GM21529 (cell line): ENCODE results near the gene GPS1.
A peak's percentile ranks its signal among the peaks of the same experiment; 100 is the strongest.

Experiments
- ATAC-seq: cut with Tn5 transposase; IDR thresholded peaks from one replicate; pipeline ENCODE4 v1.9.1; 2021; ENCODE audit not compliant: unreplicated experiment

Gene GPS1

DNA sequence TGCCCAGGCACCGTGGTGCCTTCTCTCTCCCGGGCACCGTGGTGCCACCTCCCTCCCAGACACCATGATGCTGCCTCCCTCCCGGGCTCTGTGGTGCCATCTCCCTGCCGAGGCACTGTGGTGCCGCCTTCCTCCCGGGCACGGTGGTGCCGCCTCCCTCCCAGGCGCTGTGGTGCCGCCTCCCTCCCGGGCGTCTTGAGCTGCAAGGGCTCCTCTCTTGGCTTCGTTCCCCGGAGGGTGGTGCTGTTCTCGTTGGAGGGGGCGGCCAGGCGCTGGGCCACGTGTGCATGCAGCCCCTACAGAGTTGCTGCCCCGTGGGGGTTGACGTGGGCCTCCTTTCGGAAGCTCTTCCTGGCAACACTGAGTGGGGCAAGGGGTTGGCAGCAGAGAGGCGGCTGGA lies 37.3 kb upstream of the GPS1 start:
- no peak for ATAC-seq

DNA sequence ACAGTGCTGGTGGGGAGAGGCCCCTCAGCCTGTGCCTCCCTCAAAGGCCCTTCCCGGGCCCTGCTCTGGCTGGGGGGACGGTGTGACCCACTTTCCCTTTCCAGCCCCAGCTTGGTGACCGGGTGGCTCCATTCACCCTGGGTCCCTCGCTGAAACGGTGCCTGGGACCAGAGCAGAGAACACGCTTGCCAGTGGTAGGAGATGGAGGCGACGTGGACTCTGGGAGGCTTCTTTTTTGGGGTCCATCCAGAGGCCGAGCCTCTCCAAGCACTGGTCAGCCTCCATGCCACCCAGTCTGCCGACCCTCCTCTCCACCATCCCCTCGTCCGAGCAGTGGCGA lies 36.8 kb upstream of the GPS1 start:
- ATAC-seq = no peak

DNA sequence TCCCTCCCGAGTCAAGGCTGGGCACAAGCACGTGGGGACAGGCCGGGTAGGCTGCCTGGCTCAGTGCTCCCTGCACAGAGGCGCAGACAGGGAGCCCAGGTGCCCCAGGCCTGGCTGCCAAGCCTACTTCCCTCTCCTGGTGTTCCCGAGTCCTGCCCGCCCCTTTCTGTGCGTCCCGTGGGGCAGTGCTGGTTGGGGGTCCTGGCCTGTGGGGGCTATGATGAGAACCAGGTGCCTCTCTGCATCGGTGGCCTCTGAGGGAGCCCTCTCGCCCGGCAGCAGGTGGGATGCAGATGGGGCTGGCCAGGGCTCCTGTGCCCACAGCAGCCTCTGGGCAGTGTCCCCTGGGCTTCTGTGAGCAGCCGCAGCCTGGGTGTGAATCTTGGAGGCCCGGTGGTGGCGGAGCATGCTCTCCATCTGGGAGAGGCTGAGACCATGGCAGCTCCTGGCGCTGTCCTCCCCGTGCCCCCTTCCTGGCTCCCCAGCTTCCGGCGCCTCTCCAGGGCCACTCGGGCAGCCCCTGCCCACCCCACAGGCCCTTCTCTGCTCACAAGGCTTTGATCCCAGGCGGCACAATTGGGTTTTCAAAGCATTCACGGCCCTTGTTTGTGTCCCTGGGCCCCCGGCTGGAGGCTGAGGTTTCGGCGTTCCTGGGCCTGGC lies 36.3 kb upstream of the GPS1 start:
- ATAC-seq = no peak

DNA sequence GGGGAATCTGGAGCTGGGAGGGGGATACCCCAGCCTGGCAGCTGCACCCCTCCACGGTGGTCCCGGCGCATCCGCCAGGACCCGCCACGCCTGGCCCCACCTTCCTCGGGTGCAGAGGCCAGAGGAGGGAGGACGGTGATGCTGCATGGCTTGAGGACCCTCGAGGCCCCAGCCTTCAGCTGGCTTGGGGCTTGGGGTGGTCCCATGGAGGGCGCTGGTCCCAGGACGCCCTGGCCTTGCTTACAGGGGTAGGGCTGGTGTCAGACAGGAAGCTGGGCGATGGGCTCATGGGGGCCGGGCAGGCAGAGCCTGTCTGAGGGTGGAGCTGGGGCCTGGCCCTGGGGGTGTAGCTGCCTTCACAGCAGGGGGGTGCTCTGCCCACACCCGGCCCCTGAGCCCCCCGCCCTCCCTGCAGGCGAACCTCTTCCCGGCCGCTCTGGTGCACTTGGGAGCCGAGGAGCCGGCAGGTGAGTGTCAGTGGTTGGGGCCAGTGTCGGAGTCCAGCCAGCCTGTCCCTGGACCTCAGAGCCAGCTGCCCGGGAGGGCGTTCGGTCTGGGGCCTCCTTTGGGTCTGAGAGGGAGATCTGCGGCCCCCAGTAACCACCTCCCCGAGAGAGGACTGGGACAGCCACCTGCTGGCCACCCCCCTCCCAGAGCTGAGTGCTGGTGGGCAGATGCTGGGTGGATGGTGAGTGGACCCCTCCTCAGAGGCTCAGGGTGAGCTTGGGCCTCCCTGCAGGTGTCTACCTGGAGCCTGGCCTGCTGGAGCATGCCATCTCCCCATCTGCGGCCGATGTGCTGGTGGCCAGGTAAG lies 35.4 kb upstream of the GPS1 start:
- ATAC-seq = no peak

DNA sequence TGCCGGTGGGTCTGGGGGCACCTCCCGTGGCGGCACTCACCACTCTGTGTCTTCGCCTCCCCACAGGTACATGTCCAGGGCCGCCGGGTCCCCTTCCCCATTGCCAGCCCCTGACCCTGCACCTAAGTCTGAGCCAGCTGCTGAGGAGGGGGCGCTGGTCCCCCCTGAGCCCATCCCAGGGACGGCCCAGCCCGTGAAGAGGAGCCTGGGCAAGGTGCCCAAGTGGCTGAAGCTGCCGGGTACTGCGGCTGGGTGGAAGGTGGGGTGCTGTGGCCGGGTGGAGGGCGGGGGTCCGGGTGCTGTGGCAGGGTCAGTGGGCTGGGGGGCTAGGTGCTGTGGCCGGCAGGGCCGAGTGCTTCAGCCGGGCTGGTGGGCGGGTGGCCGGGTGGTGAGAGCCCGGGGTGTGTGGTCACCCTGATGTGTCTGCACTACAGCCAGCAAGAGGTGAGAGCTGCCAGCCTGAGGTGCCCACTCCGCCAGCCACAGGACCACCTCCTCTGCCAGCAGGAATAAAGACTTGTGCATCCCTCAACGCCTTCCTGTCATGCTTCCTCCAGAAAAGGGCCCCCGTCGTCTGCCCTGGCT lies 34.7 kb upstream of the GPS1 start:
- ATAC-seq = no peak

DNA sequence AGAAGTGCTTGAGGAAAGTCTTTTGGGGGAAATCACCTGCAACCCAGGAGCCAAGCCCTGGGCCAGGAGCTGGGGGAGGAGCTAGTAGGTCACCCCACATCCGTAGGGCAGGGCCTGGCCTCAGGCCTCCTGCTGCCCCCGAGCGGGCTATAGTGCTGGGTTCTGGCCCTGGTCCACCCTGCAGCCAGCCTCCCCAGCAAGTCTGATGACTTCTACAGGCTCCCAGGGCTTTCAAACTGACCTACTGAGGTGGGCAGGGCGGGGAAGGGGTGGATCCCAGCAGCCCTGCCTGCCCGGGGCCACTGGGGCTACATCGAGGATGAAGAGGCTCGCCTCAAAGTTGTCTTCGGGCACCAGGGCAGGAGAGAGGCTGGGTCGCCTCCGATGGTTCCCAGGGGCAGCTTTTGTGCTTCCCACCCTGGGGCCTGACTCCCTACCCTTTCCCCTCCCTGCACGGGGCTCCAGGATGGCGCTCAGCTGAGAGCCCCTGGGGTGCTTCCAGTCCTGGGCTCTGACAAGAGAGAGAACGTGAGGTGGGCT lies 34.0 kb upstream of the GPS1 start:
- no peak for ATAC-seq

DNA sequence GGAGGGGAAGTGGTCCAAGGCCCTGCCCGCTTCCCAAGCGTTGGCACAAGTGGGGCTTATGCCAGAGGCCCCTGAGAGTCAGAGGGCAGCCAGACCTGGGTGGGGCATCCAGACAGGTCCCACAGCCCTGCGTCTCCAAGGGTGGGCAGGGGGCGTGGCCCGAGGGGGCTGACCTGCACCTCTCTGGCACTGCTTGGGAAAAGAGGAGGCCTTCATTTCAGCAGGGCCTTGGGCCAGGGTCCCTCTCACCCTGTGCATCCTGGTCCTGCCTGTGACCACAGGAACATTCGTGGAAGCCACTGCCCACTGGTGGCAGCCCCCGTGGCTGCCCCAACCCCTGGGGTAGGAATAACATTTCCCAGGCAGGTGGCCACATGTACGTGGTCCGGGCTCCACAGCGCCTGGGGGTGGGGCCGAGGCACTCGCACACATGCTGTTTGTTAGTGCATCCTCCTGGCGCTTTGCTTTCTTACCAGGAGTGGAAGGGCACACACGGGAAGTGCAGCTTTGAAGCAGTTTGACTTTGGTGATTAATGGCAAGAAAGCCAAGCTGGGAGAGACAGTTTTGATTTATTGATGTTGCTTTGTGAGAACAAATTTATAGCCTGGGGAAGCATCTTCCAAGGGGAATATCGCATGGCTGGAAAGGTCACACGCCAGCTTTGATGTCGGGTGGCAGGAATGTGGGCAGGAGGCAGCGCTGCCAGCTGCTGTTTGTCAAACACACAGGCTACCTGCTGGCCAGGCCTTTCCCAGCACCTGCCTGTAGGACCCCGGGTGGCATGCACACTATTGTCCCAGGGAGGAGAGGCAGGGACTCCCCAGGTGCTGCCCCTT lies 33.3 kb upstream of the GPS1 start:
- no peak for ATAC-seq

DNA sequence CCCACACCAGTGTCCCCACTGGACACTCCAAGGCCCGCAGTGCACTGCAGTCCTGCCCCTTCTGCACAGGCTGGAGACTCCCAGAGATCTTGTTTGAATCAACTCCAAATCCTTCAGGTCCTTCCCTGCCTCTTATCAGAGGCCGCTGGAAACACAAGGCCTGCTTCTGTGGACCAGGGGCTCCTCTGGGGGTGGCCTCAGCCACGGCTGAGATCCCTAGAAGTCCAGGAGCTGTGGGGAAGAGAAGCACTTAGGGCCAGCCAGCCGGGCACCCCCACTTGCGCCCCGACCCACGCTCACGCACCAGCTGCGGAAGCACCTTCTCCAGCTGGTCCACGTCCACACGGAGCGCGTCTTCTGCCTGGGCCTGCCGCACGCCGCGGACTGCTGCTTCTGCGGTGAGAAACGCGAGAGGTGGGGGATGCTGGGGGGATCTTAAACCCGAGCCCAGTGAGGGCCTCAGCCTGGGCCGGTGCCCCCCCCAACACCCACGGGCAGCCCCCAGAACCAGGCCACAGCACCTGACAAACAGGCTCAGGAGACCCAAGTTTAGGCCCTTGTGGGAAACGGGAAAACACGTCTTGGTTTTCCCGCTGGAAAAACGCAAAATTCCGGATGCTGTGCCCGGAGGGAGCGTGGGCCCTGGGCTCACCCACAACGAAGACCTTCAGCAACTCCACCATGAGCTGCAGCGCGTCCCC lies 32.6 kb upstream of the GPS1 start:
- no peak for ATAC-seq

DNA sequence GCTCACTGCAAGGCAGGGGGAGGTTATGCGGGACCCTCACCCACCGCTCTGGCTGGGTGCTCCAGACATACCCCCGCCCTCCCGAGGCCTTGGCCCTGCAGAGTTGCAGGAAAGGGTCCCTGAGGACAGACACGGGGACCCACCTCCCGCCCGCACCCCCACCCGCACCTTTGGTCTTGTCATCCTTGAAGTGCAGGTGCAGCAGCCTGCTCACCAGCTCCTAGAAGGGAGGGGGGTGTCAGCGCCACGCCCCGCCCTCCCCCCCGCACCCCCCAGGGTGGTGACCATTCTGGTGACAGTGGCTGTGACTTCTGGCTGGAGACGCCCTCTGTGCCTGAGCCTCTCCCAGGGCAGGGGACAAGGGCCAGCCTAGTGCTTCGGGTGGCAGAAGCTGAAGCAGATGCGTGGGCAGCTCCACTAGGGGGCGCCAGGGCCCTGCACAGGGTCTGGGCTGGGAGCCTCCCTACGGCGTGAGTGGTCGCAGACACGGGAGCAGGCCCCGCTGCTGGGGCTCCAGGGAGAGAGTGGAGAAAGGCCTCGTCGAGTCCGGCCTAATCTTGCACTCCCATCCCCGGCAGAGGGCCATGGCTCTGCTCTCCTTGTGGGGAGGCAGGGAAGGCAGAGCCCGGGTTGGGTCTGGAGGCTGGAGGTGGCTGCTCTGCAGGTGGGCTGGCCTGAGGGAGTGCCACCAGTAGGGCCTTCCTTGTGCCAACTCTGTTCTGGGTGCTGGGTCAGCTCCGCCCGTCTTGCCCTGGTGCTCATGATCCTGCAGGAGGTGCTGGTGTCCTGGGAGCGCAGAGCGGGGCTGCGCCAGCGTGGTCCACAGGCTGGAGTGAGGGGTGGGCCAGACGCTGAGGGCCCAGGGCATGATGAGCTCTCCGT lies 31.8 kb upstream of the GPS1 start:
- ATAC-seq = no peak

DNA sequence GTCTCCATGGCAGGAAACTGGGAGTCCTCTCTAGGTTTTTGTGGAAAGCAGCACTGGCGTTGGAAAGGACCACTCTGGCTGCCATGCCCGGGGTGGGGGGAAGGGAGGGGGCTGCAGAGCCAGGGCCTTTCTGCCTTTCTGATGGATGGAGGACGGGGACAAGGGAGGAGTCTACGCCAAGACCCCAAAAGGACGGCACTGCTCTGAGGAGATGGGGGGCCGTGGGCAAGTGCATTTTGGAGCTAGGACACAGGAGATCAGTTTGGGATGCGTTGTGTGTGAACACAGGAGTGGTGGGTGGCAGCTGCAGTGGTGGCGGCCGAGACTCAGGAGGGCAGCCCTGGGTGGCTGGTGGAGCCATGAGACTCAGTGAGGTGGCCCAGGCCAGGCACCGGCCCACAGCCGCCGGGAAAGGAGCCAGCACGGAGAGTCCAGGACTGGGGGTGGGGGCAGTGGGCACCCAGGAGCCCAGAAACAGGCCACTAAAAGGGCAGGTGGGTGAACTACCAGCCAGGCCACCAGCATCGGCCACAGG lies 31.1 kb upstream of the GPS1 start:
- no peak for ATAC-seq

DNA sequence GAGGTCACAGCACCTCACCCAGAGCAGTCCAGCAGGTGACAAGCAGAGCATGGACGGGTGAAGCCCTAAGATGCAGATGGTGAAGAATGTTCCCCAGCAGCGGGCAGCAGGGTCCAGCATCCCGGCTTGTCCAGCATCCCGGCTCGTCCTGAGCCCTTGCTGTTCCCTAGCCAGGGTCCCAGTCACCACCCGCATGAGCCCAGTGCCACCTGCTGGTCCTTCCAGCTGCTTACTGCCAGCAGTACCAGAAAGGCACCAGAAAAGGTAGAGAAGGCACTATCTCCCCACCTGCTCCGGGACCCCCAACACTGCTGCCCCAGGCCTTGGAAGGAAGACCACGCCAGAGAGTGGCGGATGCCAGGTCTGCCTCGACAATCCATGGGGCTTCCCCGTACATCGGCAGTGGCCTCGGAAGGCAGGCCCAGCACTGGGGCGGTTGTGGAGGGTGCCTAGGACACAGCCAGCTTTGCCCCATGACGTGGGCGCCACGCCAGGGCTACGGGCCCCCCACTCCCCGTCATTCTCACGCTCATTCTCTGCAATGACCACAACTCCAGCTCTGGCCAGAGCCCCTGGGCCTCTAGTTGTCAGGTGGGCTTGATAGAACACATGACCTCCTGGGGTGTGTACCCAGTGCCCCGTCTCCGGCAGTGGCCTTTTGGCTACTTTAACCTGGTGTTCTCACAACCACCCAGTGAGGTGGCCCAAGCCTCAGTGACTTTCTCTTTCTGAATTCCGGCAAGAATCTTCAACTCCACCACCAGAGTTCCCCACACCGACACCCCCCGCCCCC lies 30.4 kb upstream of the GPS1 start:
- no peak for ATAC-seq

DNA sequence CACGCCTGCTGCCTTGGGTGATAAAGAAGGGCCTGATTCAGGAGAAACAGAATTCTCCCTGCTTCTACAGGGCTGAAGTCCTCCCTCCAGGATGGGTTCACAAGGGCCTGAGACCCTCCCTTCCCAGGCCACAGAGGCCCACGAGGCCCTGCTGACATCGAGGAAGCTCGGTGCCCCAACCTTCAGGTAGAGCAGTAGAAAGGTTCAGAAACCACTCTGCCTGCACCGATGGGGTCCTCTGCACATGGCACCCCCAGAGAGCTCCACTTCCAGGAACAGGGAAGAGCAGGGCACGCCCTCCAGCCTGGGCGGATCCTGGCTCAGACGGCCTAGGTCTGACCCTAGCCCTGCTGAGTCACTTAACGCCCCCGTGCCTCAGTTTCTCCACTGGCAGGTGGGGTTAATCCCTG lies 29.8 kb upstream of the GPS1 start:
- no peak for ATAC-seq

DNA sequence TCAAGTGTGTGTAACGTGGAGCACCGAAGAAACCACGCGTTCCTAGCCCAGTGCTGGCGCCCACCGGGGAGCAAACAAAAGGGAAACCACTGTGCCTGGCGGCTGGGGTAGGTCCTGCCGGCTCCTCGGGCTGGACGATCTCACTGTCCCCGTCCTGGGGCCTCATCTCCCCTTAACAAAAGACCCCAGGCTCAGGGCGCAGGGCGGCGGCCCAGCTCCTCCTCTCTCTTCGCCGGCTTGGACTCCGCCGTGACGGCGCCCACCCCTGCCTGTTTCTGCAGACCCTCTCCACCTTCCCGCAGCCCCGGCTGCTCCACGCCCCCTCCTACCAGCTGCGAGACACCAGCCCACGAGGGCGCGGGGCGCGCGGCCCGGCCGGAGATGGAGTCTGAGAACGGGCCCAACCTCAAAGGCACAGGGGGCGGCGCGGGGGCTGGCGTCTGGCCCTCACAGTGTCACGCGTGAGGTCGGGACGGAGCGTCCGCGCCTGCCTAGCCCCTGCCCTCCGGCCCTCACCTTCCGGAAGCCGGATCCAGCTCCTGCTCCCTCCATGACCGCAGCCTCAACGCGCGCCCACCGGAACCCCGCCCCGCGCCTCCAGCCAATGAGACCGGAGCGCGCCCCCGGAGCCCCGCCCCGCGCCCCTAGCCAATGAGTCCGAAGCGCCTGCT lies 29.3 kb upstream of the GPS1 start, which contains the start of gene CENPX:
Gene CENPX, minus strand, starts transcription at position 569 of the 671 bp plus-strand sequence. Its CDS starts 17 bp downstream, at position 552.
- ATAC-seq = no peak

DNA sequence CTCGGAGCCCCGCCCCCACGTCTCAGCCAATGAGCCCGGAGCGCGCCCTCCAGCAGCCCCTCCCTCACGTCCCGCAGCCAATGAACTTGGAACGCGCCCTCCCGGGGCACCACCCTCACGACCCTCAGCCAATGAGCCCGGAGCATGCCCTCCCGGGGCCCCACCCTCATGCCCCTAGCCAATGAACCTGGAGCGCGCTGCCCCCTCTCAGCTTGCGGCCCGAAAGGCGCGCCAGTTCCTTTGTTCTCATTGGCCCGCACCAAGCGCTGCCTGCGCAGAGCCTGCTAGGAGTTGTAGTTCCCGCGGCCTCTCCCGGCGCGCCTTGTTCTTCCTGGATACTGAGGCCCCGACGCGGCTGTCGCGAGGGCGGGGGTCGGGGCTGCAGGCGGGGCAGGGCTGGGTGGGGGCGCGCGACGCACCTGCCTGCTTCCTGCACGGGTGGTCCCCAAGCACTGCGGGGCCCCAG lies 28.7 kb upstream of the GPS1 start, which contains the start of gene LRRC45:
Gene LRRC45, plus strand, starts transcription at position 325 of the 466 bp plus-strand sequence. CDS start 339 bp downstream, outside the sequence.
- peak; percentile 84 for ATAC-seq

DNA sequence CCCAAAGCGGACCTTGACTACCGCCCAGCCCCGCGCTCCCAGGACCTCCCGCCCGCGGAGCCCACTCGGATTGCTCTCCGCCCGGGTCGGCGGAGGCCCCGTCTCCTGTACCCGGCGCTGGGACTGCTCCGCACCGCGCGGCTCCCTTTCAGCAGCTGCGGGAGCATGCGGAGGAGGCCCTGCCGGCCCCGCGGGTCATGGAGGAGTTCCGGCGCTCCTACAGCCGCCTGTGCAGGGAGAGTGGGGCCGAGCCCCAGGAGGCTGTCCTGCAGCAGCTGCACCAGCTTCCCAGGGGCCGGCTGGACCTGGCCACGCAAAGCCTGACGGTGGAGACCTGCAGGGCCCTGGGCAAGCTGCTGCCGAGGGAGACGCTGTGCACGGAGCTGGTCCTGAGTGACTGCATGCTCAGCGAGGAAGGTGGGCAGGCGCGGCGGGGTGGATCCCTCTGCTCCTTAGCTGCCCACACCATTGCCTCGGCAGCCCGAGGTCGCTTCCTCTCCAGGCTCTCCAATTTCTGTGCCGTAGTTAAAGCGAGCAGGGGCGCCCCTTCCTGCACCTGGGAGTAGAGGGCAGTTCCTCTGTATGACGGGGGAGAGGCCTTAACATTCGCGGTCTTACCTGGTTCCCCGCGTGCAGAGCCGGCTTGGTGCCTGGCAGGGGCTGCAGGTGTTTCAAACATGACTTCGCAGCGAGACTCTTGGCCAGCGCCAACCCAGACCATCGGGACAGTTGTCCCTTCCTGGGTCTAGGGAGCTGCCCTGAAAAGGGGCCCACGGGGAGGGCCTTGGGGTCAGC lies 28.1 kb upstream of the GPS1 start:
- ATAC-seq = peak; percentile 7

DNA sequence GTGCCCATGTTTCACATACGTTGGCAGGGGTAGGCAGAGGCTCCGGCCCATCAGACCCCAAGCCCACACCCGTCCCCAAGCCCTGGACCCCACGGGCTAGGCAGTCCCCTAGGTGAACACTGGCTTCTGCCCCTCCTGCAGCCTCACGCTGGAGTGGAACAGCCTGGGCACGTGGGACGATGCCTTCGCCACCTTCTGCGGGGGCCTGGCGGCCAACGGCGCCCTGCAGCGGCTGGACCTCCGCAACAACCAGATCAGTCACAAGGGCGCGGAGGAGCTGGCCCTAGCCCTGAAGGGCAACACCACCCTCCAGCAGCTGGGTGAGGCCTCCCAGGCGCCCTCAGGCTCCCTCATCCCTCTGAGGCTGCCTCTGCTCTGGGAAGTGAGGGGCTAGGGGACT lies 26.8 kb upstream of the GPS1 start:
- ATAC-seq = no peak
